ENCODE measurements around the gene POLR3B.
"Not testable (repeated sequence)": the region's sequence is repeated elsewhere in the genome, so short reads cannot be mapped to it uniquely, and the experiment has no call there.

Gene POLR3B

DNA sequence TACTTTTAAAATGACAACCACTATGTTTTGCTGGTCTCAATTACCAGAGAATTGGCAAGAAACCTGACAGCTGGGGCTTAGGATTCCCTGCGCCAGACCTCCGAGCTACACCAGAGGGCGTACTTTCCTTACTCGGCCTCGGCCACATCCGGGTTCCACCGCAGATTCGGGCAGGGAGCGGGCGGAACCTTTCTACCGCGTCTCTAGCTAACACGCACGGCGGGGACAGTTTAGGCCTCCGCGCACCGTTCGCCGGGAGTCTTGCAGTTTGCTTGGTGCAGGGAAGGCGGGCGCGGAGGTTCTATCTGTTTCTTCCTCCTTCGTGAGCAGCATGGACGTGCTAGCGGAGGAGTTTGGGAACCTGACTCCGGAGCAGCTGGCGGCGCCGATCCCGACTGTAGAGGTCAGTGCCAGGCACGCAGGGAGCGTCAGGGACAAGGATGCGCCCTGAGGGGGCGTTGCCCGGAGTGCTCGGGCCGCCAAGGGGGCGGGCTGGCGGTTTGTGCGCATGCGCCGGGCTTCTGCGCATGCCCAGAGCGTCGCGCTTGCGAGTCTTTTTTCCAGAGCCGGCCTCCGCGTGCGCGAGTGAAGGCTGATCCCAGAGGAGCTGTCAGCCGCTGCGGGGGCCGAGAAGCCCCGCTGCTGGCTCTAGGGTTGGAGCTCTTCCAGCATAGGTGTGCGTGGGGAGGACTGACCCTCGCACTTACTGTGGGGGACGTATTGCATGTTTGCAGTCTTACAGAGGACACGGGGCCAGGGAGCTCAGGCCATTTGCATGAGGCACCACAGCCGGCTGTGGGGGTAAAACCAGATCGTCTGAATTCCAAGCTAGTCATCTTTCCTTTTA, at the start of gene POLR3B:
Gene POLR3B, plus strand, starts transcription at position 200 of the 847 bp plus-strand sequence. Its CDS starts 132 bp downstream, at position 332.
- DNase-seq (ENCODE audit: low read depth) = peak; percentile 98
- H3K4me3 ChIP-seq (ENCODE audit: low read depth, low read length) = peak within 1 kb of the TSS; percentile 75
- peak; percentile 97 for TF ChIP-seq CTCF (conservative IDR thresholded peaks at IDR 0.05; ENCODE audit: low read depth, low read length)

DNA sequence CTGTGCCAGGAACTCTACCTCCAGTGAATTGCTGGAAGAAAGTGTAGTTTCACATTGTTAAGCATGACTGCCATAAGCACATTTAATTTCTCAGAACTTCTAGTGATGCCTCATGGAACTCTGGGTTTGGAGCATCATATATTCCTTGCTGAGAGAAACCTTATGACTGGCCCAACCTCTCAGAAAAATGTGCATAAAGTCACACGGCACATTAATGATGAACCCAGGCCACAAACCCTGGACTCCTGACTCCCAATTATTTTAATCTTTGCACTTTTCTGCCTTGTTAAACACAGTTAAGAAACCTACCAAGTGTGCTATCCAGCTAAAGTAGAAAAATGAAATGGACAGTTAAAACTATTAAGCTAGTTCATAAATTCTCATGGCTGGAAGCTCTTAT, 49.4 kb upstream of the POLR3B start:
- DNase-seq (ENCODE audit: low read depth) = no peak
- no peak overlapping the region for H3K4me3 ChIP-seq (ENCODE audit: low read depth, low read length)
- no peak for TF ChIP-seq CTCF (conservative IDR thresholded peaks at IDR 0.05; ENCODE audit: low read depth, low read length)

- no peak for DNase-seq (ENCODE audit: low read depth)
- TF ChIP-seq CTCF (conservative IDR thresholded peaks at IDR 0.05; ENCODE audit: low read depth, low read length) = no peak
- H3K4me3 ChIP-seq (ENCODE audit: low read depth, low read length) = no peak overlapping the region
Measured at GRCh38 chr12:106308611-106309010, 48.9 kb upstream of the POLR3B start.

- DNase-seq (ENCODE audit: low read depth) = peak; percentile 81
- no peak for TF ChIP-seq CTCF (conservative IDR thresholded peaks at IDR 0.05; ENCODE audit: low read depth, low read length)
- H3K4me3 ChIP-seq (ENCODE audit: low read depth, low read length) = no peak overlapping the region
Measured at GRCh38 chr12:106309671-106310505, 47.7 kb upstream of the POLR3B start.

DNA sequence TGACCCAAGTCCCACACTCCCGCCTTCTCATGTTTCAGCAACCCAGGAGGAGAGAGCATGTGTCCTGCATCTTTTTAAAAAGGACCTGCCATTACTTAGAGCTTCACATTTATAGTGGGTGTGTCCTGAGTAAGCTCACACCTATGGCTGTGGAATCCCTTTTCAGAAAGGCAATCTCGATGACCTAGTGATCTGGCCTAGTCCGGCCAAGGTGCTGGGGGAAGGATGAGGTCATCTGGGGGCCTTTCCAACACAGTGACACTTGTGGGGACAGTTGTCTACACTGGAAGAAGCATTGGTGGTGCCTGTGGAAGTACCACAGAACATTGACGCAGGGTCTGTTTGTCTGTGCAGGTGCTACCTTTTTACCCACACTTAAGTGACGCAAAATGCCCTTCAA, 46.9 kb upstream of the POLR3B start:
- TF ChIP-seq CTCF (conservative IDR thresholded peaks at IDR 0.05; ENCODE audit: low read depth, low read length) = no peak
- DNase-seq (ENCODE audit: low read depth) = no peak
- no peak overlapping the region for H3K4me3 ChIP-seq (ENCODE audit: low read depth, low read length)

DNA sequence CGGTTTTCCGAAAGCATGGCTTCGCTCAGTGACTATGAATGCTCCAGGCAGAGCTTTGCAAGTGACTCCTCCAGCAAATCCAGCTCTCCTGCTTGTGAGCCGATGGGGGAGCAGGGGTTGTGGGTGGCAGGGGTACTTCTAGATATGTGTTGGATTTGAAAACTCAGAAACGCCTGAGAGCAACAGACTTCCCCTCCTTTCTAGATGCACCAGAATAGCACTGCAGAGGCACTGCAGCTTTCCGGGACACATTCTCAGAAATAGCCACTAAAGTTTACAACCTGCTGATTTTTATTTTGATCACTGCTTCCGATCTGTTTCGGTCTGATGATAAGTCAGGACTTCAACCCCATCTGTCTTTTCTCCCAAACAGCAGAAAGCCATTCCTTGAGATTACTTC, 46.4 kb upstream of the POLR3B start:
- no peak for TF ChIP-seq CTCF (conservative IDR thresholded peaks at IDR 0.05; ENCODE audit: low read depth, low read length)
- no peak for DNase-seq (ENCODE audit: low read depth)
- no peak overlapping the region for H3K4me3 ChIP-seq (ENCODE audit: low read depth, low read length)

DNA sequence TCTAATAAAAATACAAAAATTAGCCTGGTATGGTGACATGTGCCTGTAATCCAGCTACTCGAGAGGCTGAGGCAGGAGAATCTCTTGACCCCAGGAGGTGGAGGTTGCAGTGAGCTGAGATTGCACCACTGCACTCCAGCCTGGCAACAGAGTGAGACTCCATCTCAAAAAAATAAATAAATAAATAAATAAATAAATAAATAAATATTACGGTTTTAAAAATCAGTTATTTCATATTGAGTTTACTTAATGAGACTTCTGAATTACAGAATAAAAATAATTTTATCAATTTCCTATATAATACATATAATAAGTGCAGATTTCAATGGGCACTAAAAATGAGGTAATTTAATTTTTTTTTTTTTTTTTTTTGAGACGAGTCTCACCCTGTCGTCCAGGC, 44.1 kb upstream of the POLR3B start:
- DNase-seq (ENCODE audit: low read depth); H3K4me3 ChIP-seq (ENCODE audit: low read depth, low read length): not testable (repeated sequence)
